HL-60 (cell line): ENCODE data around the gene MED16.

Experiments
- CTCF ChIP-seq: IDR thresholded peaks from one replicate; pipeline ENCODE4 v1.5.1; 2011; ENCODE audit warnings: low read length, control low read depth, inconsistent platforms; ENCODE audit not compliant: insufficient read depth
- POLR2AphosphoS5 ChIP-seq: IDR thresholded peaks from 2 replicates; pipeline ENCODE4 v1.6.1; 2012; ENCODE audit warnings: low read depth
- REST ChIP-seq: IDR thresholded peaks from 2 replicates; pipeline ENCODE4 v1.6.1; 2012; ENCODE audit warnings: low read depth; ENCODE audit not compliant: insufficient replicate concordance
- SPI1 ChIP-seq: IDR thresholded peaks from 2 replicates; pipeline ENCODE4 v1.6.1; 2012; ENCODE audit warnings: low read depth, mild to moderate bottlenecking, borderline replicate concordance

- TF ChIP-seq CTCF (no peak), POLR2AphosphoS5 (no peak), SPI1 (no peak), REST (no peak)
These were observed 36.4 kb upstream of the MED16 start for GRCh38 chr19:929203-929890.
